Thyroid gland (tissue), 4 donors: ENCODE results near the gene GMFB.

Experiments used
- POLR2A ChIP-seq, 2 donors: fragments of 450-650 bp; IDR thresholded peaks; one replicate each; pipeline ENCODE4 v1.6.1; 2017; ENCODE audit warnings: antibody characterized with exemption in 2 of 2, mild to moderate bottlenecking in 2 of 2, moderate library complexity in 1 of 2
- TF ChIP-seq, protein P1 (sequence below), 6 experiments: fragments of 200-600 bp in 3 of 6; fragments of 450-650 bp in 3 of 6; sonication (generic) in 3 of 6; IDR thresholded peaks; one replicate each; pipeline ENCODE4 v1.5.1; 2016 to 2019; ENCODE audit warnings: antibody characterized with exemption in 6 of 6, mild to moderate bottlenecking in 2 of 6, inconsistent platforms in 1 of 6, moderate library complexity in 1 of 6

GRCh38 chr14:54440476-54440872, 48.3 kb downstream of the GMFB start:
- TF ChIP-seq, protein P1, sequence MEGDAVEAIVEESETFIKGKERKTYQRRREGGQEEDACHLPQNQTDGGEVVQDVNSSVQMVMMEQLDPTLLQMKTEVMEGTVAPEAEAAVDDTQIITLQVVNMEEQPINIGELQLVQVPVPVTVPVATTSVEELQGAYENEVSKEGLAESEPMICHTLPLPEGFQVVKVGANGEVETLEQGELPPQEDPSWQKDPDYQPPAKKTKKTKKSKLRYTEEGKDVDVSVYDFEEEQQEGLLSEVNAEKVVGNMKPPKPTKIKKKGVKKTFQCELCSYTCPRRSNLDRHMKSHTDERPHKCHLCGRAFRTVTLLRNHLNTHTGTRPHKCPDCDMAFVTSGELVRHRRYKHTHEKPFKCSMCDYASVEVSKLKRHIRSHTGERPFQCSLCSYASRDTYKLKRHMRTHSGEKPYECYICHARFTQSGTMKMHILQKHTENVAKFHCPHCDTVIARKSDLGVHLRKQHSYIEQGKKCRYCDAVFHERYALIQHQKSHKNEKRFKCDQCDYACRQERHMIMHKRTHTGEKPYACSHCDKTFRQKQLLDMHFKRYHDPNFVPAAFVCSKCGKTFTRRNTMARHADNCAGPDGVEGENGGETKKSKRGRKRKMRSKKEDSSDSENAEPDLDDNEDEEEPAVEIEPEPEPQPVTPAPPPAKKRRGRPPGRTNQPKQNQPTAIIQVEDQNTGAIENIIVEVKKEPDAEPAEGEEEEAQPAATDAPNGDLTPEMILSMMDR (IDR thresholded peaks at IDR 0.05), result no peak
- TF ChIP-seq POLR2A (IDR thresholded peaks at IDR 0.05), result no peak
